ENCODE results near the gene SLC25A22. TPM values are rescaled to one million over a fixed set of nuclear protein-coding genes. Genes with fewer than 3 reads are reported as not detected.

SLC25A22 gene
- total and polyA plus RNA-seq, 4 donors = 10.6 to 38.2 (median 27.5) TPM

GRCh38 chr11:742571-743201, 55.4 kb downstream of the SLC25A22 start:
- ATAC-seq (ENCODE audit: insufficient read depth, low FRiP score) (no peak), DNase-seq (no peak)
- no peak for TF ChIP-seq CTCF (IDR thresholded peaks at IDR 0.05; ENCODE audit: control extremely low read depth, extremely low read depth)
- Histone ChIP-seq H3K4me1 (ENCODE audit: control insufficient read depth in 5 of 5, insufficient read depth in 5 of 5, low read length in 5 of 5) (peaks cover 0 to 6% (median 0%) of the 10 kb centered on the region in 5 donors), H3K27me3 (ENCODE audit: control insufficient read depth in 3 of 3, insufficient read depth in 3 of 3, low read length in 2 of 3) (no peaks in the 10 kb centered on the region), H3K27ac (ENCODE audit: low read depth in 1 of 2, low read length in 1 of 2) (no peak overlapping the region), H3K9ac (ENCODE audit: insufficient read depth in 1 of 2, low read length in 2 of 2) (no peak overlapping the region), H3K36me3 (ENCODE audit: control insufficient read depth in 4 of 4, insufficient read depth in 4 of 4, low read length in 4 of 4) (no peaks in the 10 kb centered on the region), H3K4me3 (no peak overlapping the region), H3K9me3 (ENCODE audit: control insufficient read depth in 4 of 4, insufficient read depth in 3 of 4, low read length in 3 of 4) (no peaks in the 10 kb centered on the region)
- 86 to 93% methylated on average over 4 of the region's 4 CpGs for WGBS, 2 donors

- Histone ChIP-seq H3K4me3 (no peak overlapping the region), H3K36me3 (ENCODE audit: control insufficient read depth in 4 of 4, insufficient read depth in 4 of 4, low read length in 4 of 4) (no peaks in the 10 kb centered on the region), H3K9ac (ENCODE audit: insufficient read depth in 1 of 2, low read length in 2 of 2) (no peak overlapping the region), H3K4me1 (ENCODE audit: control insufficient read depth in 5 of 5, insufficient read depth in 5 of 5, low read length in 5 of 5) (peaks cover 0 to 9% (median 0%) of the 10 kb centered on the region in 5 donors), H3K9me3 (ENCODE audit: control insufficient read depth in 4 of 4, insufficient read depth in 3 of 4, low read length in 3 of 4) (no peaks in the 10 kb centered on the region), H3K27me3 (ENCODE audit: control insufficient read depth in 3 of 3, insufficient read depth in 3 of 3, low read length in 2 of 3) (no peaks in the 10 kb centered on the region), H3K27ac (ENCODE audit: low read depth in 1 of 2, low read length in 1 of 2) (no peak overlapping the region)
- ATAC-seq (ENCODE audit: insufficient read depth, low FRiP score) (no peak), DNase-seq (no peak)
- WGBS, 2 donors = 90 to 92% methylated on average over 3 of the region's 3 CpGs
- no peak for TF ChIP-seq CTCF (IDR thresholded peaks at IDR 0.05; ENCODE audit: control extremely low read depth, extremely low read depth)
Observed at GRCh38 chr11:742156-742546, 55.9 kb downstream of the SLC25A22 start.

Small RNA genes within 50 kb of the gene (small RNA-seq; reads per million reads assigned to genes)
- gene SNORA52 (ENCODE audit: low replicate concordance) = not detected

Other genes starting within 250 kb of the SLC25A22 start
- gene LMNTD2, start 237.5 kb downstream of the SLC25A22 start, total RNA-seq = 1 to 10 TPM; 3.0 to 9.7 TPM
- gene LMNTD2, start 237.5 kb downstream of the SLC25A22 start, polyA plus RNA-seq = 1 to 10 TPM; 2.3 to 4.6 TPM
- 10 to 100 TPM; 53.5 to 79.4 TPM for gene RASSF7, start 237.3 kb downstream of the SLC25A22 start, total RNA-seq
- gene RASSF7, start 237.3 kb downstream of the SLC25A22 start, polyA plus RNA-seq = 100 to 1,000 TPM in 1 of 2 donors, 10 to 100 TPM in 1; 47.9 to 153 TPM
- 10 to 100 TPM; 23.2 to 39.3 TPM for gene PHRF1, start 221.8 kb downstream of the SLC25A22 start, total RNA-seq
- 10 to 100 TPM; 16.3 to 23.7 TPM for gene PHRF1, start 221.8 kb downstream of the SLC25A22 start, polyA plus RNA-seq
- gene IRF7, start 182.3 kb downstream of the SLC25A22 start, total RNA-seq = 10 to 100 TPM; 24.7 to 43.5 TPM
- gene IRF7, start 182.3 kb downstream of the SLC25A22 start, polyA plus RNA-seq = 10 to 100 TPM; 62.1 to 68.3 TPM
- gene CDHR5, start 173.3 kb downstream of the SLC25A22 start, total RNA-seq = not detected
- gene CDHR5, start 173.3 kb downstream of the SLC25A22 start, polyA plus RNA-seq = under 1 TPM; 0.02 to 0.10 TPM
- not detected for gene SCT, start 171.1 kb downstream of the SLC25A22 start, total RNA-seq
- not detected for gene SCT, start 171.1 kb downstream of the SLC25A22 start, polyA plus RNA-seq
- 1 to 10 TPM in 1 of 2 donors, not detected in 1; 1.1 TPM for gene DRD4, start 161.0 kb downstream of the SLC25A22 start, total RNA-seq
- under 1 TPM; 0.05 to 0.35 TPM for gene DRD4, start 161.0 kb downstream of the SLC25A22 start, polyA plus RNA-seq
- gene DEAF1, start 103.1 kb downstream of the SLC25A22 start, total RNA-seq = 10 to 100 TPM; 18.5 to 33.1 TPM
- gene DEAF1, start 103.1 kb downstream of the SLC25A22 start, polyA plus RNA-seq = 10 to 100 TPM; 20.0 to 24.7 TPM
- gene TMEM80, start 102.5 kb downstream of the SLC25A22 start, total RNA-seq = 10 to 100 TPM; 10.3 to 23.2 TPM
- 10 to 100 TPM; 13.8 to 28.1 TPM for gene TMEM80, start 102.5 kb downstream of the SLC25A22 start, polyA plus RNA-seq
- 100 to 1,000 TPM in 1 of 2 donors, 10 to 100 TPM in 1; 92.4 to 166 TPM for gene EPS8L2, start 92.0 kb downstream of the SLC25A22 start, total RNA-seq
- 100 to 1,000 TPM in 1 of 2 donors, 10 to 100 TPM in 1; 35.6 to 114 TPM for gene EPS8L2, start 92.0 kb downstream of the SLC25A22 start, polyA plus RNA-seq
- 100 to 1,000 TPM; 128 to 292 TPM for gene TALDO1, start 50.8 kb downstream of the SLC25A22 start, total RNA-seq
- gene TALDO1, start 50.8 kb downstream of the SLC25A22 start, polyA plus RNA-seq = 100 to 1,000 TPM; 186 to 311 TPM
- gene GATD1, start 20.8 kb downstream of the SLC25A22 start, total RNA-seq = 10 to 100 TPM; 24.6 to 63.1 TPM
- 10 to 100 TPM; 22.1 to 53.6 TPM for gene GATD1, start 20.8 kb downstream of the SLC25A22 start, polyA plus RNA-seq
- under 1 TPM in 1 of 2 donors, not detected in 1; 0.18 TPM for gene CEND1, start 8.2 kb downstream of the SLC25A22 start, total RNA-seq
- under 1 TPM; 0.10 to 0.14 TPM for gene CEND1, start 8.2 kb downstream of the SLC25A22 start, polyA plus RNA-seq
- gene PIDD1, start 7.0 kb upstream of the SLC25A22 start, total RNA-seq = 10 to 100 TPM in 1 of 2 donors, 1 to 10 TPM in 1; 8.7 to 15.3 TPM
- gene PIDD1, start 7.0 kb upstream of the SLC25A22 start, polyA plus RNA-seq = 10 to 100 TPM in 1 of 2 donors, 1 to 10 TPM in 1; 8.5 to 16.9 TPM
- 1,000 to 10,000 TPM in 1 of 2 donors, 100 to 1,000 TPM in 1; 441 to 1,892 TPM for gene RPLP2, start 11.7 kb upstream of the SLC25A22 start, total RNA-seq
- gene RPLP2, start 11.7 kb upstream of the SLC25A22 start, polyA plus RNA-seq = 1,000 to 10,000 TPM; 1,133 to 2,648 TPM
- 100 to 1,000 TPM in 1 of 2 donors, 10 to 100 TPM in 1; 65.1 to 160 TPM for gene PNPLA2, start 20.6 kb upstream of the SLC25A22 start, total RNA-seq
- 10 to 100 TPM; 76.1 to 92.4 TPM for gene PNPLA2, start 20.6 kb upstream of the SLC25A22 start, polyA plus RNA-seq
- 10 to 100 TPM; 17.9 to 45.1 TPM for gene CRACR2B, start 29.6 kb upstream of the SLC25A22 start, total RNA-seq
- gene CRACR2B, start 29.6 kb upstream of the SLC25A22 start, polyA plus RNA-seq = 10 to 100 TPM; 19.1 to 44.4 TPM
- gene CD151, start 34.7 kb upstream of the SLC25A22 start, total RNA-seq = 100 to 1,000 TPM; 182 to 486 TPM
- 100 to 1,000 TPM; 313 to 556 TPM for gene CD151, start 34.7 kb upstream of the SLC25A22 start, polyA plus RNA-seq
- gene POLR2L, start 44.2 kb upstream of the SLC25A22 start, total RNA-seq = 100 to 1,000 TPM; 144 to 155 TPM
- gene POLR2L, start 44.2 kb upstream of the SLC25A22 start, polyA plus RNA-seq = 100 to 1,000 TPM; 179 to 183 TPM
- 100 to 1,000 TPM in 1 of 2 donors, 10 to 100 TPM in 1; 68.3 to 135 TPM for gene TSPAN4, start 44.6 kb upstream of the SLC25A22 start, total RNA-seq
- 100 to 1,000 TPM; 133 to 197 TPM for gene TSPAN4, start 44.6 kb upstream of the SLC25A22 start, polyA plus RNA-seq
- gene CHID1, start 112.5 kb upstream of the SLC25A22 start, total RNA-seq = 10 to 100 TPM; 41.7 to 92.2 TPM
- 10 to 100 TPM; 42.4 to 55.2 TPM for gene CHID1, start 112.5 kb upstream of the SLC25A22 start, polyA plus RNA-seq
- 10 to 100 TPM; 60.0 to 93.2 TPM for gene AP2A2, start 127.6 kb upstream of the SLC25A22 start, total RNA-seq
- 10 to 100 TPM; 33.8 to 48.8 TPM for gene AP2A2, start 127.6 kb upstream of the SLC25A22 start, polyA plus RNA-seq
- gene MUC6, start 238.4 kb upstream of the SLC25A22 start, total RNA-seq = under 1 TPM in 1 of 2 donors, not detected in 1; 0.92 TPM
- under 1 TPM; 0.01 to 0.06 TPM for gene MUC6, start 238.4 kb upstream of the SLC25A22 start, polyA plus RNA-seq

All from lung (tissue), 13 donors.